ENCODE results near the gene HMGCLL1.

- TF ChIP-seq GABPA (IDR thresholded peaks at IDR 0.05; ENCODE audit: low read depth) (no peak), POLR2AphosphoS5 (IDR thresholded peaks at IDR 0.05; ENCODE audit: low read depth) (no peak)
- TF ChIP-seq, protein P1, sequence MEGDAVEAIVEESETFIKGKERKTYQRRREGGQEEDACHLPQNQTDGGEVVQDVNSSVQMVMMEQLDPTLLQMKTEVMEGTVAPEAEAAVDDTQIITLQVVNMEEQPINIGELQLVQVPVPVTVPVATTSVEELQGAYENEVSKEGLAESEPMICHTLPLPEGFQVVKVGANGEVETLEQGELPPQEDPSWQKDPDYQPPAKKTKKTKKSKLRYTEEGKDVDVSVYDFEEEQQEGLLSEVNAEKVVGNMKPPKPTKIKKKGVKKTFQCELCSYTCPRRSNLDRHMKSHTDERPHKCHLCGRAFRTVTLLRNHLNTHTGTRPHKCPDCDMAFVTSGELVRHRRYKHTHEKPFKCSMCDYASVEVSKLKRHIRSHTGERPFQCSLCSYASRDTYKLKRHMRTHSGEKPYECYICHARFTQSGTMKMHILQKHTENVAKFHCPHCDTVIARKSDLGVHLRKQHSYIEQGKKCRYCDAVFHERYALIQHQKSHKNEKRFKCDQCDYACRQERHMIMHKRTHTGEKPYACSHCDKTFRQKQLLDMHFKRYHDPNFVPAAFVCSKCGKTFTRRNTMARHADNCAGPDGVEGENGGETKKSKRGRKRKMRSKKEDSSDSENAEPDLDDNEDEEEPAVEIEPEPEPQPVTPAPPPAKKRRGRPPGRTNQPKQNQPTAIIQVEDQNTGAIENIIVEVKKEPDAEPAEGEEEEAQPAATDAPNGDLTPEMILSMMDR (IDR thresholded peaks at IDR 0.05; ENCODE audit: insufficient read depth, low read length) = no peak
- TF ChIP-seq, protein P2, sequence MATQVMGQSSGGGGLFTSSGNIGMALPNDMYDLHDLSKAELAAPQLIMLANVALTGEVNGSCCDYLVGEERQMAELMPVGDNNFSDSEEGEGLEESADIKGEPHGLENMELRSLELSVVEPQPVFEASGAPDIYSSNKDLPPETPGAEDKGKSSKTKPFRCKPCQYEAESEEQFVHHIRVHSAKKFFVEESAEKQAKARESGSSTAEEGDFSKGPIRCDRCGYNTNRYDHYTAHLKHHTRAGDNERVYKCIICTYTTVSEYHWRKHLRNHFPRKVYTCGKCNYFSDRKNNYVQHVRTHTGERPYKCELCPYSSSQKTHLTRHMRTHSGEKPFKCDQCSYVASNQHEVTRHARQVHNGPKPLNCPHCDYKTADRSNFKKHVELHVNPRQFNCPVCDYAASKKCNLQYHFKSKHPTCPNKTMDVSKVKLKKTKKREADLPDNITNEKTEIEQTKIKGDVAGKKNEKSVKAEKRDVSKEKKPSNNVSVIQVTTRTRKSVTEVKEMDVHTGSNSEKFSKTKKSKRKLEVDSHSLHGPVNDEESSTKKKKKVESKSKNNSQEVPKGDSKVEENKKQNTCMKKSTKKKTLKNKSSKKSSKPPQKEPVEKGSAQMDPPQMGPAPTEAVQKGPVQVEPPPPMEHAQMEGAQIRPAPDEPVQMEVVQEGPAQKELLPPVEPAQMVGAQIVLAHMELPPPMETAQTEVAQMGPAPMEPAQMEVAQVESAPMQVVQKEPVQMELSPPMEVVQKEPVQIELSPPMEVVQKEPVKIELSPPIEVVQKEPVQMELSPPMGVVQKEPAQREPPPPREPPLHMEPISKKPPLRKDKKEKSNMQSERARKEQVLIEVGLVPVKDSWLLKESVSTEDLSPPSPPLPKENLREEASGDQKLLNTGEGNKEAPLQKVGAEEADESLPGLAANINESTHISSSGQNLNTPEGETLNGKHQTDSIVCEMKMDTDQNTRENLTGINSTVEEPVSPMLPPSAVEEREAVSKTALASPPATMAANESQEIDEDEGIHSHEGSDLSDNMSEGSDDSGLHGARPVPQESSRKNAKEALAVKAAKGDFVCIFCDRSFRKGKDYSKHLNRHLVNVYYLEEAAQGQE (IDR thresholded peaks at IDR 0.05; ENCODE audit: insufficient replicate concordance, low read depth) = no peak
Observed at GRCh38 chr6:55495277-55495676, 83.7 kb downstream of the HMGCLL1 start.

All from HL-60 (cell line).